Muscle of back (tissue), 11 donors: ENCODE data around the gene ZNF692. TPM values are rescaled to one million over a fixed set of nuclear protein-coding genes. Genes with fewer than 3 reads are reported as not detected.

Source experiments
- DNase-seq, 3 donors: peaks; one replicate each; pipeline versions ENCODE4 v3.0.0 to v3.0.0-alpha.2; 2013
- polyA plus RNA-seq, 10 donors: library from polyadenylated mRNA; unstranded; fragments of 120-200 nt; gene quantifications; one replicate each; pipeline ENCODE4 v1.2.1, GENCODE V29; 2013; ENCODE audit not compliant: insufficient read length in 10 of 10

The ZNF692 gene
- polyA plus RNA-seq, 10 donors: 19.1 to 47.5 (median 26.0) TPM

DNA sequence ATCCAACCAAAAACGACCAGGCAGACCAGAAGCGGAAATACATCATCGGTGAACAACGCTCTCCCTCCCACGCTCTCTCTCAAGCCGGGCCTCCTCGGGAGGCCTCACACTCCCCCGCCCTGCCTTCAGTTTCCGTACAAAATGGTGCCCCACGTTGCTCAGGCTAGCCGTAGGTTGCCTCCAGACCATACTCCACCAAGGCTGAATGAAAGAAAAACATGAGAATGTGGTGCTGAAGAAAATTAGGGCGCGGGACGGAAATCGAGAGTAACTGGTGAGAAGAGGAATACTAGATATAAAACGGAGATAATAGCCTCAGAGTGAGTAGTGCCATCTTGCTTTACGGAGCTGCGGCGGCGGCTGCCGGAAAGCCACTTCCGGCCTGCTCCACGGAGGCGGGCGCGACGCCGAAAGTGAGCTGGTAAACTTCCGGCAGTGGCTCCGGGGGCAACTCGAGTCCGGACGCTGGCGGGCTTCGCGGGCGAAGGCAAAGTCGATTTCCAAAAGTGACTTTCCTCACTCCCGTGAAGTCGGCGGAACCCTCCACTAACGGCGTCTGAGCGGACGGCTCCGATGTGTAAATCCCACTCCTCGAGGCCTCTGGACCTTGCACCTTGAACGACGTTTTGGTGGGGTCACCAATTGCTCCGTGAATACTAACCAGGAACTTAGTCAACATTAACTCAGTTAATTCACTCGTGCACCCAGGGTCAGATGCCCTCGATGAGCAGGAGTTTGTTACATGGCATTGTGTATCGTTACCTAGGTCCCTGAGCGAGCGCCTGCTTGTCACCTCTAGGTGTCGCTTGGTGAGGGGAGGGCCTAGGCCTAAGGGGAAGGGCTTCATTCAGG lies 32.8 kb downstream of the ZNF692 start, which contains the start of gene SH3BP5L:
Gene SH3BP5L (minus strand): TSS at position 7 of the 852 bp plus-strand sequence. CDS start 980 bp downstream, outside the sequence.
- DNase-seq: peak; percentile 97 to 100 (median 98)

- no peak for DNase-seq
Observed at GRCh38 chr1:248825573-248825908, 33.3 kb downstream of the ZNF692 start.

- DNase-seq: peak in 1 of 3 donors; percentile 36
Observed at GRCh38 chr1:248825136-248825535, 33.7 kb downstream of the ZNF692 start.

DNA sequence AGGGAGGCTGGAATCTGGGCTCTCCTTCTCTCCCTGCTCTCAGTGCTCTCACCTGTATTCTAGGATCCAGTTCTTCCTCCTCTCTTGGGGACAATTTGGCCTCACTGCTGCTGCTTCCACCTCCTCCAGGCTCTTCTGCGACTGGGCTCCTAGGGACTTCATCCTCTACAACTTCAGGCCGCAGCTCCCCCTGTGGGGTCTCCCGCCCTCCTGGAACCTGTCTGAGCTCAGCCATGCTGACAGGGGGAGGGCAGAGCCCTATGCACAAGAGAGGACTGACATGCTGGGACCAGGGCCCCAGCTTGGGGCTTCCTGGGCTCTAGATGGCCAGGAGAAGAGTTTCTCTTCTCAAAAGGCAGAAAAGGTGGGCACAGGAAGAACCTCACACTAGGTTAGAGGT lies 34.2 kb downstream of the ZNF692 start:
- no peak for DNase-seq

DNA sequence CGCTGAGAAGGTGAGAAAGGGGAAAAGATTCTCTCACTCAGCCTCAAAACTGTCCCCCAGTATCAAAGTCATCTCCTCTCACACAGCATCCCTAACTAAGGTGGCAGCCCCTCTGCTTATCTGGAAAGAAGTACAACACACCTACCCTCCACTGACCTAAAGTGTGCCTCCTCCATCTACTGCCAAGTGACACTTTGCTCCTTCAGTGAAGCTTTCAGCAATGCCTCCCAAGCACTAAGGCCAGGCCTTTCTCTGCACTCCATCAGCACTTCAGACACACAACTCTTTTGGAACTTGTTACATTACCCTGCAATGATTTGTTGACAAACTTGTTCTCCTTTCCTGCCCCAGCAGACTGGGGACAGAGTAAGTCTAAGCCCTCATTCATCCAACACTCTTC lies 34.6 kb downstream of the ZNF692 start:
- DNase-seq: no peak

- DNase-seq: peak in 1 of 3 donors; percentile 82
Observed at GRCh38 chr1:248823517-248824001, 35.3 kb downstream of the ZNF692 start.

DNA sequence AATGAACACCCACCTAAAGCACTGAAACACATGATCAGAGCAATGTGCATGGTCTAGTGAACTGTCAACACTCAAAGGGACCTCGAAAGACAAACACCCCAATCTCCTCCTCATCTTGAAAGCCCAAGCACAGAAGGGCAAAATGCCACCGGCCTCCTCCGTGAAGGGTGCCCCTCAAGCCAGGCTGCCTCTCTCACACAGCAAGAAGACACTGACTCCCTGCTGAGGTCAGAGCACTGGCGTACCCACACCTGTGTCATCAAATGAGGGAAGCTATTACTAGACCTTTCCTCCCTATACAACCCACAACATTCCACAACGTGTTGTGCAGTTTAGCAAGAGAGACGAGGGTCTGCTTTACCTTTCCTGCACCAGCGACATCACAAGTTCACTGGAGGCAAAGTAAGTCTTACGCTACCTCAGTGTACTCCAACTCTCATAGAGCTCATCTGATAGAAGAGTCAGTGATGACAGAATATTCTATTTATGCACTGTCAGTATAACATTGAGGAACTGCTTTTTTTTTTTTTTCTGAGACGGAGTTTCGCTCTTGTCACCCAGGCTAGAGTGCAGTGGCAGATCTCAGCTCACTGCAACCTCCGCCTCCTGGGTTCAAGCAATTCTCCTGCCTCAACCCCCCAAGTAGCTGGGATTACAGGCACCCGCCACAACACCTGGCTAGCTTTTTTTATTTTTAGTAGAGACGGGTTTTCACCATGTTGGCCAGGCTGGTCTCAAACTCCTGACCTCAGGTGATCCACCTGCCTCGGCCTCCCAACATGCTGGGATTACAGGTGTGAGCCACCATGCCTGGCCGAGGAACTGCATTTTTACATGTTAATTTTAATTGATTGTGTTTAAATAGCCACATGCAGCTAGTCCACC lies 36.5 kb downstream of the ZNF692 start:
- DNase-seq: no peak

- no peak for DNase-seq
Observed at GRCh38 chr1:248821641-248822040, 37.2 kb downstream of the ZNF692 start.

DNA sequence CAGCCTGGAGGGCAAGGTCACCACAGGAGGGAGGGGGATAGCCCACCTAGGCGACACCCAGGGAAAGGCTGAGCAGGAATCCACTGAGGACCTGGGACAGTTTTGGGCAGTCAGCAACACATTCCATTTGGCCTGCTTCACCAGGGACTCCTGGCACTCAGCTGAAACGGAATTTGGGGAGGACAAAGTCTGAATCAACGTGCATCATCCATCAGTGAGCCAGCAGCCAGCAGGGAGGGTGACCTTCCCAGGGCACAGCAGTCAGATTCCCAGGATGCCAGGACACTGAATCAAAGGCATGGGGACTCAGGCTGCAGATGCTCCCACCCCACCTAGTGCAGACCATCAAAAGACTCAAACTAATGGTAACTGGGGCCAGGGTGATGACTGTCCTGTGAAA lies 37.8 kb downstream of the ZNF692 start:
- DNase-seq: peak in 1 of 3 donors; percentile 67

DNA sequence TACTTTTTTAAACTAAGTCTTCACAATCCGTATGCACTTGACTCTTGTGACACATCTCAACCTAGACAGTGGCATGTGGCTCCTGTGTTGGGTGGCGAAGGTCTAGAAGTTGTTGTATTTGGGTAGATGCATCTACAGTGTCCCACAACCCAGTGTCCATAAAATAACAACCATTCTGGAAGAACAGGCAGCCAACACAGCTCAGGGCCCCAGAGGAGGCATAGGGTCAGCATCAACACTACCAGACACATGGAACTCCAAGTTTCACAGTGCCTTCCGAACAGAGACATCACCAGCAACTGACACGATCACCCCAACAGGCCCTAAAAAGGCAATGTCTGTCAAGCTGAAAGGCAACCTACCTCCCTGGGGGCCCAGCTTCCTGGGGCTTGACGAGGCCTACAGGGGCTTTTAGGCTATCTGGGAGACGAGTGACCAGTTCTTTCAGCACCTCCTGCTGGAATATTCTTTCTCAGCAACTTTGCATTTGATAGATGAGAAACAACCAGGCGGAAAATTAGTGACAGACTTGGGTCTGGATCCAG lies 38.8 kb downstream of the ZNF692 start:
- no peak for DNase-seq

- DNase-seq: no peak
Observed at GRCh38 chr1:248818505-248819374, 40.1 kb downstream of the ZNF692 start.

DNA sequence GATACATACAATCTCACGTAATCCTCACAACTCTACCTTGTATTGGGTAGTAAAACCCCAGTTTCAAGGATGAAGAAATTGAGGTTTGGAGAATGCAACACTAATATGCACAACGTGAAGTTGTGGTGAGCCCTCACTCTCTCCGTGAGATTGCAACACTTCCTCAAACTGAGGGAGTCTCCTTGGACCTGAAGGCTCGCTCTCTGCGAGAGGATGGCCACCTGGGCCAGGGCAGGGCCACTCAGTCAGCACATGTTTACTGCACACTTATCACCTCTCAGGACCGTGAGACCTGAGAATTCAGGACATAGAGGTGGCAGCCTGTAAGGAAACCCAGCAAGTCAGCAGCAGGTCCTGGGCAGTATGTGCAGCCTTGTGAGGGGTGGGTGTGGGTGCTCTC lies 41.8 kb downstream of the ZNF692 start:
- DNase-seq: no peak

DNA sequence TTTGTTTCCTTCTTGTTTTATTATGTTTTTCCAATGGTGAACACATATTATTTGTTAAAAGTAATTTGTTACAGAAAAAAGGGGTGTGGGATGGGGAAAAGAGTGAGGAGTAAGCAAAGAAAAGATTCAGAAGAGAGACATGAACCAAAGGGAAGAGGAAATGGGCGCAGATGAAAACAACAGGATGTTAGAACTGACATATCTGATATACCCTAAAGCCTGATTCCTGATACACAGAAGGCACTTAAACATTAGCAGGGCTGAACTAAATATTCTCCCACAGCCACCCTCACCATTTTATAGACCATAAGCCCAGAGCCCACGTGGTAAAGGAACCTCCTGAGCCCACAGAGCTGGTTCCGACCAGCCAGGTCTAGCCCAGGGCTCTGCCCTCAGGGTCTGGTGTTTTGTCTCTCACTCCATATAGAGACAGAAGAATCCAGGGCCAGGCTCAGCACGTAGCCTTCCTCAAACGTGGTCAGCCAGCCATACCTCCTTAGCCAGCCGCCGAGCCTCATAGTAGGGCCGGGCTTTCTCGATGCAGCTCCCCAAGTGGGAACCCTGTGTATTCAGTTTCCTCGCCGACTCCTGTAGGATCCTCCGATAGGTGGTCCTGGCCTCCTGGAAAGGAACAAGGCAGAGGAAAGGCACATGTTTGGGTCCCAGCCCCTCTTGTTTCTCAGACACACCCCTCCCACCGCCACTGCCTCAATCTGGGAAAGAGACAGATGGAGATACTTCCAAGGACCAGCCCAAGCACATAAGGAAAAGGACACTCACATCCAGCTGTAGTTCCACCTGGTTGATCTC lies 42.6 kb downstream of the ZNF692 start:
- no peak for DNase-seq

GRCh38 chr1:248815407-248816034 lies 43.4 kb downstream of the ZNF692 start:
- no peak for DNase-seq

DNA sequence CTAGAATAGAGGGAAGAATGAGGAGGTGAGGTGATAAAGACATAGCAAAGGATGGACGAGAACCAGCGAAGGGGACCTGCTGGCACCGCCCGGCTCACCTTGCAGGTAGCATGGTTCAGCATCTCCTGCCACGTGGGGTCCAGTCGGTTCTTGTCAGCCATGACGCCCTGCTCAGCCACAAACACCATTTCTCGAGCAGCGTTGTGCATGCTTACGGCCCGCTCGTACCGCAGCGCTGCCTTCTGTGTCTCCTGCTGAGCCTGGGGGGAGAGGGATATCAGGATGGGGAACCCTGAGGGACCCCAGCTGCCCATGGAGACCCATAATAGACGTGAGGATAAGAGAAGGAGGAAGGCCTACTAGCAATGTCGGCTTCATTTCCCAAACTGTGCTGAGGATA lies 44.5 kb downstream of the ZNF692 start:
- no peak for DNase-seq

GRCh38 chr1:248813546-248813945 lies 45.3 kb downstream of the ZNF692 start:
- DNase-seq: no peak

GRCh38 chr1:248812736-248813425 lies 46.0 kb downstream of the ZNF692 start:
- no peak for DNase-seq

DNA sequence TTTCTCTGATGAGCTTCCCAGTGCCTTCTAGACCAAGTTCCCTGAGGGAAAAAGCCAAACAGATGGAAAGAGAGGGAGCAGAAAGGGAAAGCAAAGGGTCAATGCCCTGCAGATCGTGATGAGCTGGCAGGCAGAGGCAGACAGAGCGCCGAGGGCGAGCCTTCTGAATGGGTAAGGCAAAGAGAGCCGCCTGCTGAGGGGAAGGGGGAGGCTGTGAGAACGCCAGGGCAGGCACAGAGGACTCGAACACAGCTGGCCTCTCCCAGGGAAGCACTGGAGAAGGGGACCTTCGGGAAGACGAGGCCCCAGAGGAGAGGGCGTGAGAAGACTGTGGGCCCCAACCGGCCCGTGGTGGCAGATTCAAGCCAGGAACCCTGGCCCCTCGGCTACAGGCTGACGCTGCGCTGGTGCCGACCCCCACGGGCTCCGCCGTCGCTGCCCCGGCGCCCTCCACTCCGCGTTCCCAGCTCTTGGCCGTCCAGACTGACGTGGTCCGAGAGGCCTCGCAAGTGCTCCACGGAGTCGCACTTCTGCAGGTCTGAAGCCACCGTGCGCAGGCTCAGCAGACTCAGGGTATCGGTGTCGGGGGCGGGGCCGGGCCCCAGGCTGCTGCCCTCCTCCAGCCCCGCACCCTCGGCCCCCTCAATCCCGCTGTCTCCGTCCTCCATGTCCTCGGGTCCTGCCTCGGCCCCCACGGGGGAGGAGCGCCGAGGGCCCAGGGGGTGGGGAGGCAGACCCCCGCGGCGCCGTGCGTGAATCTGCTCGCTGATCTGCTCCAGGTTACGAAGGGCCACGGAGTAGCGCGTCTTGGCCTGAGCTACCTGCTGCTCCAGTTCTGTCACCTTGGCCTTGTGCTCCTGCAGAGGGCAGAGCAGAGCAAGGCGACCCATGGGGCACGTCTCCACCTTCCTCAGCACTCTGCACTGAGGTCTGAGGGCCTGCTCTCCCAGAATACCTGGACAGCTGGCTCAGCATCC lies 47.1 kb downstream of the ZNF692 start:
- DNase-seq: no peak
